NK-92 (cell line): Measurements from ENCODE around the gene RNF26.

Source experiments
- DNase-seq: peaks from one replicate; lab custom pipeline; 2025; ENCODE audit not compliant: unreplicated experiment; lab: John Stamatoyannopoulos, UW

Gene RNF26

DNA sequence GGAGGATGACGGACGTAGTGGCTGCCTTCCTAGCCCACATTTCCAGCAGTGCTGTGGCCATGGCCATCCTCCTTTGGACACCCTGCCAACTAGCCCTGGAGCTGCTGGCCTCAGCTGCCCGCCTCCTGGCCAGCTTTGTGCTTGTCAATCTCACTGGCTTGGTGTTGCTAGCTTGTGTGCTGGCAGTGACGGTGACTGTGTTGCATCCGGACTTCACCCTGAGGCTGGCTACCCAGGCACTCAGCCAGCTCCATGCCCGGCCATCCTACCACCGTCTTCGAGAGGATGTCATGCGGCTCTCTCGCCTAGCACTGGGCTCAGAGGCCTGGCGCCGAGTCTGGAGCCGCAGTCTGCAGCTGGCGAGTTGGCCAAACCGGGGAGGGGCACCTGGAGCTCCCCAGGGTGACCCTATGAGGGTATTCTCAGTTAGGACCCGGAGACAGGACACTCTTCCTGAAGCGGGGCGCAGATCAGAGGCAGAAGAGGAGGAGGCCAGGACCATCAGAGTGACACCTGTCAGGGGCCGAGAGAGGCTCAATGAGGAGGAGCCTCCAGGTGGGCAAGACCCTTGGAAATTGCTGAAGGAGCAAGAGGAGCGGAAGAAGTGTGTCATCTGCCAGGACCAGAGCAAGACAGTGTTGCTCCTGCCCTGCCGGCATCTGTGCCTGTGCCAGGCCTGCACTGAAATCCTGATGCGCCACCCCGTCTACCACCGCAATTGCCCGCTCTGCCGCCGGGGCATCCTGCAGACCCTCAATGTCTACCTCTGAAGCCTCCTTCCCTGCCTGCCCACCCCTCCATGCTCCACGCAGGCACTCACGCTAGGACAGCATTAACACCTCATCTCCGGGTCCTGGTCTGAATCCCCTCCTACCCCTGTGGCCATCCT lies 1.6 kb downstream of the RNF26 start:
- DNase-seq, result no peak

DNA sequence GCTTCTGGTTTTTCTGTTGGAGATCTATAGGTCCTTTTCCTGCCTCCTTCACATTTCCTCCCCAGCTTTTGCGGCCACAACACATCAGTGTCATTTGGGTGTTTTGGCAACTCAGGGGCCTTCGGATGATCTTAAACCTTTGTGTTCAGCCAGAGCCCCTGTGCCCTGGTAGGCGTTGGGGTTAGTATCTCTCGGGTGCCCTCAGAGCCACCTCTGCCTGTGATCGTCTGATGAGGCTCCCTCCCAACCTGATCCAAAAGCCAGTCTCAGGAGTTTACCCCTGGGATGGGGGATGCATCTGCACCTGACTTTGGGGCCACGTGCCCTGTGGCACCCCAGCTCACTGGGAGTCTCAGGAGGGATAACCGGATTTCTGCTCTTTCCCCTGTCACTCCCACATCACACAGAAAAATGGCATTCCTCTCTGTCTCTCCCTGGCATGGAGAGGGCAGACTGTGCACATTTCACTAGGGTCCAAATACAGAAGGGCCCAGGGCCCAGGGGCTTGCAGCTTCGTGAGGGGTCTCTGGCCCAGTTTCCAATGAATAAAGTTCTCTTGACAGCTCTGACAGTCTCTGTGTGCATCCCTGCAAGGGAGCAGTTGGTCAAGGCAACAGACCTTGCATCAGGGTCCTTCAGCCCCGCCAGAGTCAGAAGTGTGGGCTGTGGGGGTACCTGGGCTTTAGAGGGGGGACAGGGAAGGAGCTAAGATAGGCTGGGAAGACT lies 2.6 kb downstream of the RNF26 start:
- no peak for DNase-seq

DNA sequence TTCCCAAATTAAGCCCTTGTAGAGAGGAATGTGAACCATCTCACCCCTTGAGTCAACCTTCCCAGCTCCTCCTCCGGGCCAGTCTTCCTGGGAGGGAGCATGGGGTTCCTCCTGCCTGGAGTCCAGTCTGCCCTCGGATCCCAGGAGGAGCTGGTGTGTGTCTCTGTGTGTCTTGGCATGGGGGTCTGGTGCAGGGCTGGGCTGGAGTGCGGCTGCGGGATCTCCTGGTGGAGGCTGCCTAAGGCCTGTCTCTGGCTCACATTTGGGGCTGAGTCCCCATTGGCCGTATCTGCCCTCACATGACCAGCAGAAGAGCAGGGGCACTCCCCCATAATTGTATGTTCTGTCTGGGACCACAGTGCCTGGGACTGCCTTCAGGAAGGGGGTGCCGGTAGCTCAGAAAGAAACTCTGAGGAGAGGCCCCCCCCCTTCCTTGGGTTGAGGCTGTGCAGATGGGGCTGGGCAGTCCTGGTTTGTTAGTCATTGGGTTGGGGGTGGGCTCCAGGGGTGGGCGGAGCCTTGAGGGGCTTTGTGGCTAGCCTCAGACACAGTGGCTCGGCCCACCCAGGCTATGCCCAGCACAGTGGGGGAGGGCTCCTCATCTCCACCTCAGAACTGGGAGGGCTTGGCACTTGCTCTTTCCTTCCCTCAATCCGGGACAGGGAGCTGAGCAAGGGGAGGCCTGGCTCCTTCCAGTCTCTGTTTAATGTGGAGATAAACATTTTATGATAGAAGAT lies 3.4 kb downstream of the RNF26 start:
- no peak for DNase-seq

DNA sequence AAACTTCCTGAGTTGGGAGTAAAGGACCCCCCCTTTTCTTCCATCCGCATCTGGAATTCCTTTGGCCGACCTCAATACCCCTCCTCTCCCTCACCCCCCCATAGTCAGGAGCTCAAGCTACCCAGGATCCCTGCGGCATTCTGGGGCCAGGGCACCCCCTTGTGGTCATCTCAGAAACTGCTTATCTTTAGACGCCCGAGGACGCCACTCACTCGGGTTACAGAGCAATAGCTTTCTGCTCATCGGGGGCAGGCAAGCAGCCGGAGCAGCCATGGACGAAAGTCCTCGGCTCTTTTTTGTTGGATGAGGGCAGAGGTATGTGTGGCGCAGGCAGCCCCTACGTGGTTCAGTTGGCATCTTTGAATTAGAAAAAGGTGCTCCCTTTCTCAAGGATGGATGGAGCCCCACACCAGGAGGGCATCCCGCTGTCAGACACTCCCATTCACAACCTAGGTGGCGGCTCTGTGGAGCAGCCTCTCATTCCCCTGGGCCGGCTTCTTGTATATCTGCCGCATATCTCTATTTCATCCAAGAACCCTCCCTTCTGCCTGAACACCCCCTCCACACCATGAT lies 4.1 kb downstream of the RNF26 start:
- DNase-seq, result no peak

DNA sequence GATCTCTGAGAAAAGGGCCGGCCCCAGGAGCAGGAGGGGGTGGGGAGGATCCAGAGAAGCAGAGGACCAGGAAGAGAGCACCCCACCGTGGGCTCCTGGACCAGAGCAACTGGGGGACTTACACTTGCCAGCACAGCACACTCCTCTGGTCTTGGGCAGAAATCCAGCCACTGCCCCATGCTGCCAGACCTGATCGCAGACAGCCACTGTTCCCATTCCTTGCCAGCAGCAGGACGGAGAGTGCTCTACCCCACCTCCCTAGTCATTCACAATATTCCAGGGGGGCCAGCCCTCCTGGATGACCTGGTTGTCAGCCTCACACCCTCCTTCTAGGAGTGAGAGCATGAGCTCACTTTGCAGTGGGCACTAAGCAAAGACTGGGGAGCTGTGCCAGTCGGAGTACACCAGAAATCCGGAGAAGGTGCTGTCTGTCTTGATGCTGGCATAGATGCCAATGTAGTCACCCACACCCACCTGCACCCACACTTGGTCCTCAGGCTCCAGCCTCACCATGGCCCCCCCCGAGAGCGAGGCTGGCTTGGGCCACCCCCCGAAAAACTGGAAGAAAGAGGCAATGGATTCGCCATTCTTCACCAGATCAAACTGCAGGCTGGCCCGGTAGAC lies 4.8 kb downstream of the RNF26 start:
- no peak for DNase-seq

DNA sequence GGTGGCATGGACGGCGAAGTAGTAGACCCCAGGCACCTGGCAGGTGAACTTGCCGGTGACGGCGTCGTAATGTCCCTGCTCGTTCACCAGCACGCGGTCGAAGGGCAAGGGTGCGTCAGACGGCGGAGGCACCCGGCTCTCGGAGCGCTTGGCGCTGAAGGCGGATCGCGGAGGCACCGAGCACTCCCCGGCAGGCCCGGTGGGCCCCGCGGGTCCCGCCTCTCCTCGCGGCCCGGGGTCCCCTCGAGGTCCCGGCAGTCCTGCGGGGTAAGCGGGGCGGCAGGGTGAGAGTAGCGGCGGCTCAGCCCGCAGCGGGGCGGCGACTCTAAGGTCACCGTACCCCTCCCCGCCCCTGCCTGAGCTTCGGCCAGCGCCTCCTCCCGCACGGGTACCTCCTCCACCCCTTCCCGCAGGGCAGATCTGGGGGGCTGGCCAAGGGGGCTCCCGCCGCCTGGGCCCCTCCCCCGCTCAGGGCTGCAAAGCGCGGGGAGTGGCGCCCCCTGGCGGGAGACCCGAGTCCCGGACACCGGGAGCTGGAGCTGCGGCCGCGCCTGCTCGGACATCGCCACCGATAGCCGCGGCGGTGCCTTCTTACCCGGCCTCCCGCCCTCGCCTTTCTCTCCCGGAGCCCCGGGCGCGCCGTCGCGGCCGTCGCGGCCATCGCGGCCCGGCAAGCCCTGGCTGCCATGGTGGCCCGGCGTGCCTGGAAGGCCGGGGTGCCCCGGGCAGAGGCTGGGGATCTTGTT lies 5.4 kb downstream of the RNF26 start:
- no peak for DNase-seq

DNA sequence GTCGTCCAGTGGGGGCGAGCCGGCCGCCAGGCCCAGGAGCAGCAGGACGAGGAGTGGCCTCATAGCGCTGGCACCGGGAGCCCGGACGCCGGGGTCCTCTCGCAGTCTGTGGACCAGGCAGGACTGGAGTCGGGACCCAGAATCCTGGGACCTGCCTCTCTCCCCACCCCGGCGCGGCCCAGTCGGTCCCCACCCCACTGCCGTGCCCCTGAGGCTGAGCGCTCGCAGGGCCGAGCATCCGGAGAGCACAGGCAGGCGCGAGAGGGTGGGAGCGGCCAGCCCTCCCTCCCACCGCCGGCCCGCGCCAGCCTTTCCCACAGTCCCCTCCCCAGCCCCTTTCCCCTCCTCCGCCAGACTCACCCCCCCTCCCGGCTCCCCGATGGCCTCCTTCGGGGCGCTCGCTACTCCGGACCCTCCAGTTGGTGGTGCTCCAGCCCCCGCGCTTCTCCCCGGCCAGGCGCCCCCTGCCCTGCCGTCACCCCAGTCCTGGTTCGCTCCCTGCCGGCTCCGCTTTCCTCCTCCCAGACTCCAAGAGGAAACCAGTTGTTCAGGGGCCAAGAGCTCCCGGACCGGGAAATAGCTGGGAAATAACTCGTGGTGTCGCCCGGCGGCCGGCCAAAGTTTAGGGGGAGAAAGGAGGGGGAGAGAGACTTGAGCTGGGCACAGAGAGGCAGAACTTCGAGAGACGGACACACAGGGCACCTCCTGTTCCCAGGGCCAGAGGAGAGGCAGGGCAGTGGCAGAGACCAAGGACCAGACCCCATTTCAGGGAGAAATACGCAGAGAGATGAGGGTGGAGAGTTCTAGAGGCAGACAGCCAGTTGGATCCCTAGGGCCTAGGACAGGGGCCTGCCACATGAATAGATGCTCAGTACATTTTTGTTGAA lies 6.3 kb downstream of the RNF26 start, which contains the start of gene C1QTNF5:
Gene C1QTNF5 (minus strand): TSS at position 549 of the 887 bp plus-strand sequence. CDS start 486 bp downstream, at position 63.
- DNase-seq, result no peak

DNA sequence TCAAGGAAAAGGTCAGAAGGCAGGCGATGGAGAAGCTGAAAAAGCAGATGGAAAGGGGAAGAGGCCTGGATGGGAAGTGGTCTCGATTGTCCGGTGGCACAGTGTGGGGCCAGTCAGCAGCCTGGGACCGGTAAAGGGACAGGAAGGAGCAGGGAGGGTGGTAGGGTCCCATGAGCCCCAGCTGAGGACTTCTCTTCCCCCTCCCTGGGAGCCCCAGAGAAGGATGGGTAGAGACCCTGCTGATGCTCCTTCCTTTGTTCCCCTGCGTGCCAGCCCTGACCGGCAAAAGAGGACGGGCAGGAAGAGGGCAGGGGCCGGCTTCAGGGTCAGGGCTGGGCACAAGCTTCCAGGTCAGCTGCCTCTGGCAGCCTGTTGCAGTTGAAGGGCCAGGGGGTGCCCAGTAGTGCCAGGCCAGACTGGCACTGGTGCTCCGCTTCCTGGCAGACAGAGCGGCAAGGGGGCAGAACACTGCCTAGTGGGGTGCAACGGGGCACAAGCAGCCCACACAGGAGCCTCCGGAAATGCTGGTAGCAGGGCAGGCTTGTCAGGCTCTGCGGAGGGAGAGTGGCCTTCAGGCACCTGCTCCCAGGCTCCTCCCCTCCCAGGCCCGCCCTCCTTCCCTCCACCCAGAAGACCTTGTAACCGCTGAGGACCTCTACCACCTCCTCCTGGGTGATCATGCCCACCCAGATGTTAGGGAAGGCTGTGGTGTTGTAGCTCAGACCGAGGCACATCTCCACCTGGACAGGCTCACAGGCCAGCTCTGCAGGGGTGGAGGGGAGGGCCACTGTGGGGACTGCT lies 7.1 kb downstream of the RNF26 start:
- no peak for DNase-seq

DNA sequence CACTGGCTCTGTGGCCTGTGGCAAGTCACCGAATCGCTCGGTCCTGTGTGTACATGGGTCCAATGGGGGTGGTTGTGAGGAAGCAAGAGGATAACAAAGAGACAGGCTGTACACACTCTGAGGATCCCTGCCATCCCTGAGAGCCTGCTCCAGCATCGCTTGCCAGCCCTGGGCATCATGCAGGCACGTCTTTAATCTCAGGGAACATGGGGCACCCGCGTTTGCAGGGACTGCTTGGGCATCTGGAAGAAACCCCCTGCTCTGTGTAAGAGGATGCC lies 7.6 kb downstream of the RNF26 start:
- DNase-seq, result no peak

DNA sequence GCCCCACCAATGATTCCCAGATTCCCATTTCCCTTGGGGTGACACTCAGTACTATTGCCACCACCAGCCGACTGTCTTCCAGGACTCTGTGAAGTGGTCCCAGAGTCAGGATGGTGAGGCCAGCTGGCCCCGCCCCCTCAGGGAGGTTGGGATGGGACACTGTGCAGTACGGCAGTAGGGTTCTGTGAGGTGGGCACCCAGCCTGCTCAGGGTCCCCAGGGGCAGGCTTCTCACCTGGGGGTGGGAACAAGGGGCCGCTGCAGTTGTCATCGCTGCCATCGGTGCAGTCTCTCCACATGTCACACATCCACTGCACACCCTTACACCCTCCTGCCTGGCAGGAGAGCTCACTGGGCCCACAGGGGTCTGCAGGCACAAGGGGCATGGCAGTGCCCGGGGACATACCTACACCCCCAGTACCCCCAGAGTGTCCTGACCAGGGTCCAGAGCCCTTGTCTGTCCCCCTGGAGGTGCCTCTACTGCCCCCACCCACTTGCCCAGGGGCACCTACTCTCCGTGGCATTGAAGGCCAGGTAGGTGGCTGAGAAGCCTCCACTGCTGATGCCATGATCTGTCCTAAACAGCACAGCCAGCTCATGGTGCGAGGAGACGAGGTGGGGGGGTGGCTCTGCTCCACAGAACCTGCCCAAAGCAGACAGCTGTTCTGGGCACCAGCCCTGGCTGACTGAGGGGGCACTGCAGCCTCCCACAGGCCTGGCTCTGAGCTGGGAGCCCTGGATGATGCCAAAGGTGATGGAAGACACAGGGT lies 8.2 kb downstream of the RNF26 start:
- DNase-seq, result no peak

DNA sequence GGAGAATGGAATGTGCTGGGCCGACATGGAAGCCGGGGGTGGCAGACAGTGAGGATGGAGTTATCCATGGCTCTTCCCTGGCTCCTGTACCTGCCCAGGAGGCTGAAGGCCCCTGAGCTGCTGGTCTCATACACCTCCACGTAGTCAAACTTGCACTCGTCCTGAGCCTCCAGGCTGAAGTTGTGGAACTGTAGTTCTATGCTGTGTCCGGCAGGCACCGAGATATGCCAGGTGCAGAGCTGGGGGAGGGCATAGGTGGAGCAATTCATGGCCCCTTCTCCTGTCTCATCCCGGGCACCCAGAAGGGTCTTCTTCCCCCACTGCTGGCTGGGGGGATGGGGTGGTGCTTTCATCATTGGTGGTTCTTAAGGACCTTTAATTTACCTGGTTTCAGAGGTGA lies 9.4 kb downstream of the RNF26 start:
- DNase-seq, result no peak

DNA sequence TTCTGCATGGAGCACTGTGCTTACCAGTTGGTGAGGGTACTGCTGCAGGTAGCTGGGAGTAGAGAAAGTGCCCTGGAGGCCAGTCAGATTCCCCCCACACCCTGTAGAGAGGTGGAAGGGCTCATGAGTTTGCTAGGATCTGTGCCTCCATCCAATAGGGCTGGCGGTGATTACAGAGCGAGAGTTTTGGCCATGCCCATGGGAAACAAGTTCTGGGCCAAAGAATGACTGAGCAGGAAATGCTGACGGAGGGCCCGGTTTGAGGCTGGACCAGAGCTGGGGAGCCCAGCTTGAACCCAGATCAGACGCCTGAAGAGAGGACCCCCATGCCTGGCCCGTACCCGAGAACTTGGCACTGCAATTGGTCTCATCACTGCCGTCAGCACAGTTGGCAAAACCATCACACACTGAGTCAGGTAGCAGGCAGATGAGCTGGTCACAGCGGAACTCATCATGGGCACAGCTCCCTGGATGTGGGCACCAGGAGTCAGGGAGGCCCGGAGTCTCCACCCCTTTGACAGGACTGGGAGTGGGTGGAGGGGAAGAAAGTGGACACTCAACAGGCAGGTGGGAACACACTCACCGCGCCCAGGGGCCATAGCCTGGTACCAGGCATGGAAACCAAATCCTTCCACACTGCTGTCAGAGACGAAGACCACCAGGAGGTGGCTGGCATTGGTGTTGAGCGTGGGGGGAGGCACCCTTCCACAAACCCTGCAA lies 10.1 kb downstream of the RNF26 start:
- no peak for DNase-seq

DNA sequence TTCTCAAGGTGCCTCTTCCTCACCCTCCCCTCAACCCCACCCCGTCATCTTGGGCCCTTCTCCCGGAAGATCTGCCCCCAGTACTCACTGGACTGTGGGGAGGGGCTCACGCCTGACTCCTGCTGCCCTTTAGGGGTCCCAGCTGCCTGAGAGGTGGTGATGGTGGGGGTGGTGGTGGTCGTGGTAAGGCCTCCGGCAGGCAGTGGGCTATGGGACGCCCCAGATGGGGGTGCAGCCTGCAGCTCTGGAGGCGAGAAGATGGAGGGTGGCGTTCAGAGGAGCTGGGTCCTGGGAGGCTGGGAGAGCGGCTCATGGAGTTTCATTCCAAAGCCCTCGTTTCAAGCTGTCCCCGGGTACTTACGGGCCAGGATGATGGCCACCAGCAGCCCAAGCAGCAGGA lies 11.4 kb downstream of the RNF26 start:
- no peak for DNase-seq

DNA sequence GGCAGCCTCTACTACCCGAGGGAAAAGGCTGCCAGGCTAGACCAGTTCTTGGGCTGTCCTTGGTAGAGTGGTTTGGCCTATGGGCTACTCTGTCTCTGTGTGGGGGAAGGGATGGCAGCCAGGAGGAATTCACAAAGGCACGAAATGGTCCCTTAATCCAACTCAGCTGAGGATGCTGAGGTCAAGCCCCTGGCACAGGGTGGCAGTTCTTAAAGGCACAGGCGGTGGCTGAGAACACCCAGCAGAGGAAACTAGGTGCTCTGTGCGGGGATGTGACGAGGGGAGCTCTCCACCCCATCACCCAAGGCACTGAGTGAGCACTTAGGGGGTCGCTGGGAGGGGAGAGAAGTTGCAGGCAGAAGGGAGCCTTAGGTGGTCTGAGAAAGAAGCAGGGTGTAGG lies 12.3 kb downstream of the RNF26 start, which contains the start of gene MFRP:
Gene MFRP (minus strand): TSS at position 101 of the 400 bp plus-strand sequence. CDS start 192 bp downstream, outside the sequence.
- DNase-seq, result no peak

DNA sequence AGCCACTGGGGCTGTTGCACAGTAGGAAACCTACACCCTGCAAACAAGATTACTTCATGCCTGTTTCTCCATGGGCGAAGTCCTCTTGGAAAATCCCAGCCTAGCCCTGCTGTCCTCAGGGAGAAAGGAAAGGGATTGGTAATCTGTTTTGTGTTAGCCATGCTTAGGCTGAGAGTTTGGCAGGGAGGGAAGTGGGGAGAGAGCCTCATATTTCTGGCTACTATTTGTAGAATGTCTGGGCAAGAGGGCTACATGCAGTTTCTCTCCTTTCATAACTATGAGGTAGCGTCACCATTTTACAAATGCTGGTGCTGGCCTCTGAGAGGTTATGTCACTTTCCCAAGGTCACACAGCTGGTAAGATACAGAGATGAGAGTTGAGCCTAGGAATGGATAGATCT lies 12.9 kb downstream of the RNF26 start:
- DNase-seq, result no peak

DNA sequence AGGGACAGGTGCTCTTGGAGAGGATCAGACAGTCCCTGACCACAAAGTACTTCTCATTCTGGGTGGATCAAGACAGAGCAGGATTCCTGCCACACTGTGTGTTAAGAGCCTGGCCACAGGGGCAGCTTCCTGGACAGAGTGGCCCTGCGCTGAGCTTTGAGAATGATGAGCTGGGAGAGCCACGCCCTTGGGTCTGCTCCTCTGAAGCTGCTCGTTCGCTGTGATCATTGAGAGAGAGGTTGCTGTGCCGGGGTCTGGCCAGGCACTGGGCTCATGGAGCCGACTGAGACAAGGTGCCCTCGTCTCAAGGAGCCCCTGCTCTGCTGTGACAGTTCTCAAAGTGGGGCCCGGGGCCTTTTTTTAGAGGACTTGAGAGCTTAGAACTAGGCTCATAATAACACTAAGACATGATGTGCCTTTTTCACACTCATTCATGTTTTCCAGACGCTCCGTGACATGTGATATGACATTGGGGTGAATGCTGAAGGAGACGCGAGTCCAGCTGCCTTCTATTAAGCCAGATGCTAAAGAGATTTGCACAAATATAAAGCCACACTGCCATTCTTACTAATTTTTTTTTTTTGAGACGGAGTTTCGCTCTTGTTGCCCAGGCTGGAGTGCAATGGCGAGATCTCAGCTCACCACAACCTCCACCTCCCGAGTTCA lies 13.7 kb downstream of the RNF26 start:
- no peak for DNase-seq
